Right lobe of liver (tissue), 4 donors: ENCODE data around the gene ETHE1.

ENCODE experiments used
- CTCF ChIP-seq, 4 donors: fragments of 200-600 bp in 3 of 4; fragments of 450-650 bp in 1 of 4; IDR thresholded peaks; one replicate each; pipeline versions ENCODE4 v1.5.1 to v1.8.0; 2016 to 2022; ENCODE audit warnings: antibody characterized with exemption in 4 of 4, mild to moderate bottlenecking in 2 of 4
- POLR2A ChIP-seq: fragments of 450-650 bp; IDR thresholded peaks from one replicate; pipeline ENCODE4 v1.6.1; 2017; ENCODE audit warnings: antibody characterized with exemption, mild to moderate bottlenecking
- donor health status: DM: no; HTN: no; CAD: no.
- donor health status: DM: no; HTN: no; CAD: no.
- donor health status: DM: no; HTN: yes; CAD: no.

- TF ChIP-seq POLR2A, result no peak
- no peak for TF ChIP-seq CTCF (IDR thresholded peaks at IDR 0.05)
These were observed 26.7 kb upstream of the ETHE1 start for GRCh38 chr19:43553656-43554055.
